CD14-positive monocyte (primary cell): ENCODE measurements around the gene AQP9. TPM values are rescaled to one million over a fixed set of nuclear protein-coding genes. Genes with fewer than 3 reads are reported as not detected.

Experiments used
- DNase-seq, 3 donors: peaks; one replicate each; pipeline ENCODE4 v3.0.0-alpha.2; 2011 to 2022
- H2AFZ ChIP-seq: 2 replicates; pipeline ENCODE4 v1.6.0; 2012; ENCODE audit warnings: mild to moderate bottlenecking, low read depth, low read length, inconsistent platforms; ENCODE audit not compliant: insufficient read depth, poor library complexity, severe bottlenecking
- H3K27ac ChIP-seq, 2 donors: 1 replicate in 1 of 2; 2 replicates in 1 of 2; pipeline ENCODE4 v1.5.1; 2012 to 2013; ENCODE audit warnings: low read length in 2 of 2, control low read depth in 1 of 2, inconsistent platforms in 1 of 2, low read depth in 1 of 2, mild to moderate bottlenecking in 1 of 2
- H3K27me3 ChIP-seq, 2 donors: one replicate each; pipeline versions ENCODE4 v1.6.0 to v1.6.1; 2011 to 2013; ENCODE audit warnings: low read length in 2 of 2; ENCODE audit not compliant: control insufficient read depth in 2 of 2, insufficient read depth in 2 of 2
- H3K36me3 ChIP-seq, 2 donors: replicated peaks in 1 of 2; 1 replicate in 1 of 2; 2 replicates in 1 of 2; pipeline versions ENCODE4 v1.5.1 to v1.6.1; 2012 to 2013; ENCODE audit warnings: low read length in 2 of 2, control low read depth in 1 of 2, inconsistent platforms in 1 of 2, mild to moderate bottlenecking in 1 of 2; ENCODE audit not compliant: insufficient read depth in 2 of 2, control insufficient read depth in 1 of 2
- H3K4me1 ChIP-seq, 2 donors: 1 replicate in 1 of 2; 2 replicates in 1 of 2; pipeline versions ENCODE4 v1.5.1 to v1.6.1; 2012 to 2013; ENCODE audit warnings: low read length in 2 of 2, control low read depth in 1 of 2, inconsistent platforms in 1 of 2, mild to moderate bottlenecking in 1 of 2, moderate library complexity in 1 of 2; ENCODE audit not compliant: insufficient read depth in 2 of 2, control insufficient read depth in 1 of 2
- H3K4me2 ChIP-seq: replicated peaks from 2 replicates; pipeline ENCODE3; 2012; ENCODE audit warnings: low read length, moderate library complexity, mild to moderate bottlenecking; ENCODE audit not compliant: poor library complexity, severe bottlenecking; ENCODE audit errors: extremely low read depth
- H3K4me3 ChIP-seq, 3 experiments: fragments of 200-600 bp in 1 of 3; sonication (generic) in 1 of 3; replicated peaks in 1 of 3; 1 replicate in 2 of 3; 2 replicates in 1 of 3; pipeline ENCODE4 v1.5.1; 2011 to 2013; ENCODE audit warnings: low read length in 3 of 3, mild to moderate bottlenecking in 3 of 3, control low read depth in 2 of 3, low read depth in 2 of 3, inconsistent platforms in 1 of 3, moderate library complexity in 1 of 3
- H3K79me2 ChIP-seq: 2 replicates; pipeline ENCODE4 v1.6.0; 2012; ENCODE audit warnings: mild to moderate bottlenecking, control low read depth, inconsistent platforms, low read length, moderate library complexity; ENCODE audit not compliant: insufficient read depth
- H3K9ac ChIP-seq: 2 replicates; pipeline ENCODE4 v1.6.0; 2017; ENCODE audit warnings: low read length, mild to moderate bottlenecking; ENCODE audit not compliant: insufficient read depth, poor library complexity, severe bottlenecking
- H3K9me3 ChIP-seq, 2 donors: replicated peaks in 1 of 2; 1 replicate in 1 of 2; 2 replicates in 1 of 2; pipeline versions ENCODE4 v1.5.1 to v1.6.1; 2012 to 2013; ENCODE audit warnings: low read length in 2 of 2, control low read depth in 1 of 2; ENCODE audit not compliant: control insufficient read depth in 1 of 2, insufficient read depth in 1 of 2
- H4K20me1 ChIP-seq: 2 replicates; pipeline ENCODE4 v1.6.0; 2012; ENCODE audit warnings: mild to moderate bottlenecking, low read length, control low read depth, moderate library complexity; ENCODE audit not compliant: insufficient read depth
- H3K27ac Mint-ChIP-seq, 7 donors: one replicate each; pipeline ENCODE4 v1.8.0; 2020; ENCODE audit warnings: mild to moderate bottlenecking in 7 of 7, mixed read lengths in 7 of 7, moderate library complexity in 6 of 7, inconsistent platforms in 2 of 7
- H3K27me3 Mint-ChIP-seq, 3 donors: one replicate each; pipeline ENCODE4 v1.8.0; 2021 to 2022; ENCODE audit warnings: low read depth in 3 of 3, mild to moderate bottlenecking in 3 of 3, mixed read lengths in 3 of 3, moderate library complexity in 3 of 3, inconsistent platforms in 1 of 3
- H3K36me3 Mint-ChIP-seq, 2 donors: one replicate each; pipeline ENCODE4 v1.8.0; 2020; ENCODE audit warnings: mixed read lengths in 2 of 2, inconsistent platforms in 1 of 2, mild to moderate bottlenecking in 1 of 2
- H3K4me1 Mint-ChIP-seq: one replicate; pipeline ENCODE4 v1.8.0; 2020; ENCODE audit warnings: mild to moderate bottlenecking, mixed read lengths
- H3K4me3 Mint-ChIP-seq, 2 donors: one replicate each; pipeline ENCODE4 v1.8.0; 2020; ENCODE audit warnings: mild to moderate bottlenecking in 2 of 2, mixed read lengths in 2 of 2, moderate library complexity in 1 of 2
- H3K9me3 Mint-ChIP-seq, 7 donors: one replicate each; pipeline ENCODE4 v1.8.0; 2020 to 2022; ENCODE audit warnings: mixed read lengths in 7 of 7, mild to moderate bottlenecking in 6 of 7, moderate library complexity in 6 of 7, inconsistent platforms in 2 of 7
- WGBS: methylation state at CpG from one replicate; pipeline ENCODE4 v1.1.5; 2013; ENCODE audit warnings: missing lambda C conversion rate; ENCODE audit not compliant: insufficient coverage; 5-methylcytosine and 5-hydroxymethylcytosine counted together
- intact Hi-C, 2 donors: fragments of 100-400 bp; cut with micrococcal nuclease; formaldehyde crosslinking; loops; one replicate each; pipeline versions ENCODE4 v1.15.0 to v1.15.1; 2023
- polyA plus RNA-seq, 3 donors: library from polyadenylated mRNA; depleted of rRNA in 1 of 3; unstranded in 2 of 3; stranded (reverse) in 1 of 3; fragments of 300-500 nt in 2 of 3; fragments of >200 nt in 1 of 3; fragmentation: Illumina TruSeq in 2 of 3; gene quantifications; 1 replicate in 2 of 3; 2 replicates in 1 of 3; pipeline ENCODE4 v1.2.3, GENCODE V29; 2012 to 2021
- TF ChIP-seq, protein P1 (sequence below): fragments of 200-600 bp; IDR thresholded peaks from one replicate; pipeline ENCODE4 v1.8.0; 2022; ENCODE audit warnings: antibody characterized with exemption, mild to moderate bottlenecking

Gene AQP9
- polyA plus RNA-seq, 3 donors = 35.6 to 141 (median 112) TPM

- Mint-ChIP-seq H3K27ac (no peak overlapping the region), H3K36me3 (peaks cover 0 to 26% of the 10 kb centered on the region in 2 donors), H3K4me3 (no peak overlapping the region), H3K4me1 (peaks cover 11% of the 10 kb centered on the region), H3K9me3 (no peaks in the 10 kb centered on the region), H3K27me3 (peaks cover 0 to 6% (median 2%) of the 10 kb centered on the region in 3 donors)
- Histone ChIP-seq H3K4me1 (no peaks in the 10 kb centered on the region), H3K27me3 (no peaks in the 10 kb centered on the region), H3K79me2 (no peaks in the 10 kb centered on the region), H2AFZ (no peak overlapping the region), H3K4me2 (no peak overlapping the region), H3K4me3 (no peak overlapping the region), H3K9me3 (no peaks in the 10 kb centered on the region), H4K20me1 (peaks cover 54% of the 10 kb centered on the region), H3K27ac (no peak overlapping the region), H3K36me3 (peaks cover 0 to 5% of the 10 kb centered on the region in 2 donors), H3K9ac (no peak overlapping the region)
- no CpG with 5 or more reads among the region's 1 CpG for WGBS
- TF ChIP-seq, protein P1, sequence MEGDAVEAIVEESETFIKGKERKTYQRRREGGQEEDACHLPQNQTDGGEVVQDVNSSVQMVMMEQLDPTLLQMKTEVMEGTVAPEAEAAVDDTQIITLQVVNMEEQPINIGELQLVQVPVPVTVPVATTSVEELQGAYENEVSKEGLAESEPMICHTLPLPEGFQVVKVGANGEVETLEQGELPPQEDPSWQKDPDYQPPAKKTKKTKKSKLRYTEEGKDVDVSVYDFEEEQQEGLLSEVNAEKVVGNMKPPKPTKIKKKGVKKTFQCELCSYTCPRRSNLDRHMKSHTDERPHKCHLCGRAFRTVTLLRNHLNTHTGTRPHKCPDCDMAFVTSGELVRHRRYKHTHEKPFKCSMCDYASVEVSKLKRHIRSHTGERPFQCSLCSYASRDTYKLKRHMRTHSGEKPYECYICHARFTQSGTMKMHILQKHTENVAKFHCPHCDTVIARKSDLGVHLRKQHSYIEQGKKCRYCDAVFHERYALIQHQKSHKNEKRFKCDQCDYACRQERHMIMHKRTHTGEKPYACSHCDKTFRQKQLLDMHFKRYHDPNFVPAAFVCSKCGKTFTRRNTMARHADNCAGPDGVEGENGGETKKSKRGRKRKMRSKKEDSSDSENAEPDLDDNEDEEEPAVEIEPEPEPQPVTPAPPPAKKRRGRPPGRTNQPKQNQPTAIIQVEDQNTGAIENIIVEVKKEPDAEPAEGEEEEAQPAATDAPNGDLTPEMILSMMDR = no peak
- intact Hi-C loops = no loop called here
- no peak for DNase-seq
These were observed 23.3 kb downstream of the AQP9 start for GRCh38 chr15:58161436-58161930.

DNA sequence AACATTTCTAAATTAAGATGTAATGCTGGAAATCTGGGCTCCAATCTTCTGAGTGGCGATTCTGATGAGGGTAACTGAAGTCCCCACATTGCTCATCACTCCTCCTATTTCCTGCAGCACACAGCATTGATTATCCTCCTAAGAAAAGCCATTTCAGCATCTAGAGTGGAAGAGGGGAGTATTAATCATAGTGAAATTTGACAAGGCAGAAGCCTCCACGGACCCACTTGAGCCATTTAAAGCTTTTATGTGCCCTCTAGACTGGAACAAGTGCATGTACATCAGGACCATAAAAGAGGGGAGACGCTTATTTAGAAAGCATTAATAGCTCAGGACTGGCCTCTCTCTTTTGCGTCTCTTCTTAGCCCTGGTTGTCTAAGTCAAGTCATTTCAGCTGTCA is 25.8 kb downstream of the AQP9 start:
- H4K20me1 ChIP-seq = peaks cover 50% of the 10 kb centered on the region
- H3K4me3 ChIP-seq = no peak overlapping the region
- peaks cover 25 to 44% of the 10 kb centered on the region in 2 donors for H3K36me3 Mint-ChIP-seq
- 96% methylated on average over 2 of the region's 4 CpGs for WGBS
- no peak overlapping the region for H3K4me3 Mint-ChIP-seq
- no peak overlapping the region for H3K27ac ChIP-seq
- no peaks in the 10 kb centered on the region for H3K9me3 ChIP-seq
- H3K4me2 ChIP-seq = no peak overlapping the region
- intact Hi-C loops = no loop called here
- H3K9me3 Mint-ChIP-seq = no peaks in the 10 kb centered on the region
- H3K27ac Mint-ChIP-seq = no peak overlapping the region
- no peak overlapping the region for H3K9ac ChIP-seq
- no peak for DNase-seq
- no peak overlapping the region for H2AFZ ChIP-seq
- H3K27me3 ChIP-seq = no peaks in the 10 kb centered on the region
- peaks cover 0 to 27% of the 10 kb centered on the region in 2 donors for H3K36me3 ChIP-seq
- H3K27me3 Mint-ChIP-seq = peaks cover 0 to 6% (median 2%) of the 10 kb centered on the region in 3 donors
- H3K79me2 ChIP-seq = no peaks in the 10 kb centered on the region
- peaks cover 6 to 8% of the 10 kb centered on the region in 2 donors for H3K4me1 ChIP-seq
- peaks cover 19% of the 10 kb centered on the region for H3K4me1 Mint-ChIP-seq
- TF ChIP-seq, protein P1 = no peak
